ENCODE measurements around the gene RBP3.
A peak's percentile ranks its signal among the peaks of the same experiment; 100 is the strongest.

Gene RBP3

DNA sequence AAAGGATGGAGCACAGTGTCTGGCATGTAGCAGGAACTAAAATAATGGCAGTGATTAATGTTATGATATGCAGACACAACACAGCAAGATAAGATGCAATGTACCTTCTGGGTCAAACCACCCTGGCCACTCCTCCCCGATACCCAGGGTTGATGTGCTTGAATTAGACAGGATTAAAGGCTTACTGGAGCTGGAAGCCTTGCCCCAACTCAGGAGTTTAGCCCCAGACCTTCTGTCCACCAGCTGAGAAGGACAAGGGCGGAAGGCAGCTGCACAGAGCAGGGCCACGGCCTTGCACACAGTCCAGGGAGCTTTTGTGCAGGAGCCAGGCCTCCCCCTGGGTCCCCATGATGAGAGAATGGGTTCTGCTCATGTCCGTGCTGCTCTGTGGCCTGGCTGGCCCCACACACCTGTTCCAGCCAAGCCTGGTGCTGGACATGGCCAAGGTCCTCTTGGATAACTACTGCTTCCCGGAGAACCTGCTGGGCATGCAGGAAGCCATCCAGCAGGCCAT, at the start of gene RBP3:
RBP3 (plus strand) TSS at position 226 of the 514 bp plus-strand sequence; CDS start at position 348, 122 bp downstream.
- DNase-seq (ENCODE audit: low read depth): no peak

DNA sequence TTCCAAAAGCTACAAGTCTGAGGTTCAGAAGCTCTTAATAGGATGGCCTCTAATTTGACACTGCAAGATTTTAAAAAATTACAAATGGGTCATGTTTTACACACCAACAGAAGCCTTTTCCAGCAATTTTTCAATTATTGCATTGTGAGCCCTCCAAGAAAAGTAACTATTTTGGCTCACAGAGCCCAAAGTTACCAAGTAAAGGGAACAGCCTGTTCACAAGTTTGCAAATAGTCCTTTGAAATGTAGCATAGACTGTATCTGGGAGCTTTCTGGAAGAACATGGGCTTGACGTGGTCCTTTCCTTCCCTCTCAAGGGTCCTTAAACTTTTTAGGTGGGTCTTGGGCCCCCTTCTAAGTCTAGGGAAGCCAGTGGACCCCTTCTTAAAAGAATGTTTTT, 49.4 kb upstream of the RBP3 start:
- no peak for DNase-seq (ENCODE audit: low read depth)

DNA sequence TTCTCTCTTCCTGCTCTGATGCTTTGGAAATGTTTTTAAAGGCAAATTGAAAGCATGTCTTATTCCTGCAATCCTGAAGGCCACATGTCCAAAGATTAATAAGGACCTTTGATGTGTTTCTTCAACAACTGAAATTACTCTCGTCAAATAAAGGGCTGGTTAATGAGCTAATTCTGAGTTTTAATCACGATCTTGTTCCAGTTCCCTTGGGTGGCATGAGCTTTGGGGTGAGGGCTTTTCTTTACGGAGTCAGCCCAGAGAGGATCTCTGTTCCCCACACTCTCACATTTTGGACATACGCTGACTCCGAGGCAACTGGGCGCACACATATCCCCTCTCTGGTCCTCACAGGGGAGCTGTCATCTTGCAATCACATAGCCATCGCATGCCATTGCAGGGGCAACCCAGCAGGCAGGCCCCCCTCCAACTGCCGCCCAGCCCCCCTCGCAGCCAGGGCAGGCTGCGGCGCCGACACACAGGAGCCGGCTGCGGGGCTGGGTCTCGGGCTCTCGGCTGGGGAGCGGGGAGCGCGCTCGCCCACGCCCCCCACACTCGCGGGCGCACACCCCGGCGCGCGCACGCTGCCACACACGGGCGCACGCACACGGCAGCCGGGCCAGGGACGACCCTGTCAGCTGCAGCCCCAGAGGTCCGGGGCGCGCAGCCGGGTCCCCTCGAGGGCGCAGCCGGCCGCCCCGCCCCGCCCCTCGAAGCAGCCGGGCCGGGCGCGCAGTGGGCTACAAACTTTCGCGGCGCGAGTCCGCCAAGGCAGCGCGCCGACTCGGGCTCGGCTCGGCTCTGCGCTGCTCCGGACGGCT, 48.3 kb upstream of the RBP3 start, which contains the start of gene GDF10:
GDF10 (plus strand) TSS at position 587 of the 818 bp plus-strand sequence. CDS start 455 bp downstream, outside the sequence.
- DNase-seq (ENCODE audit: low read depth): no peak

DNA sequence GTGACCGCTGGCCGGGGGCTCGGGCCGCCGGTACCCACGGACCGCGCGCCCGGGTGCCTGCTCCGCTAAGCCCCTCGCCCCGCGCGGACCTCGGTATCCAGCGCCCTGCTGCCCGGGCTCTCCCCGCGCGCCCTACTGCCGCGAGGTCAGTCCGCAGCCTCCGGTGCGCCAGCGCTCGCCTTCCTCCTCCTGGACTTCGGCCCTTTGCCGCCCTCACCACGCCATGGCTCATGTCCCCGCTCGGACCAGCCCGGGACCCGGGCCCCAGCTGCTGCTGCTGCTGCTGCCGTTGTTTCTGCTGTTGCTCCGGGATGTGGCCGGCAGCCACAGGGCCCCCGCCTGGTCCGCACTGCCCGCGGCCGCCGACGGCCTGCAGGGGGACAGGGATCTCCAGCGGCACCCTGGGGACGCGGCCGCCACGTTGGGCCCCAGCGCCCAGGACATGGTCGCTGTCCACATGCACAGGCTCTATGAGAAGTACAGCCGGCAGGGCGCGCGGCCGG, 47.7 kb upstream of the RBP3 start:
- DNase-seq (ENCODE audit: low read depth): no peak

DNA sequence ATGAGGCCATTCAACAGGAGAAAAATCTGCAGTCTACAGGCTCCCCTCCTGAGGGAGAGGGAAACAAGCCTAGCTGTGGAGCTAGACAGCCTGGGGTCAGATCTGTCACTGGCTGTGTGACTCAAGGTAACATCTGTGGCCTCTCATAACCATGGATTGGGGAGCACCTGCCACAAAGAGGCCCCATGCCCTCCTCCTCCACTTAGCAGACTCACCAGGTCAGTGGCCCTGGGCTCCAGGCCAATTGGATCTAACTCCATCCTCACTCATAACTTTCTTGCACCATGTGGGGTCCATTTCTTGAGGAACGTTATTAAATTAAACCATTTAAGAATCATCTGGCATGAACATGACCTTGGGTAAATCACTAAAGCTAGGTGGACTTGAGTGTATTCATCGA, 46.3 kb upstream of the RBP3 start:
- no peak for DNase-seq (ENCODE audit: low read depth)

DNA sequence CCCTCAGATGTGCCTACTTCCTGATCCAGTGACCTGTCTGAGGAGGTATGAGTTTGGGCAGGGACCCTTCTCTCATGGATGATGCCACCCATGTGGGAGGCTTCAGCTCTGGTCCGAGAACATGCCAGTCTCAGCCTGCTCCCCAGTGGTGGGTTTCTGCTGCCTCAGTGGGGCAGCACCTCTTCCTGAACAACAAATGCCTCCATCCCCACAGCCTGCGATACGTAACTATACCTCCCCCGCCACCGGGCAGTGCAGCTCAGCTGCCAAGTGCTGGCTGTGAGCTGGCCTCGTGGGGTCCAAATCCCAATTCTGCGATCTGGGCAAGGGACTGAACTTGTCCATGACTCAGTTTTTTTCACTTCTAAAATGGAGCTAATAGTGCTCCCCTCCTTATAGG, 45.1 kb upstream of the RBP3 start:
- DNase-seq (ENCODE audit: low read depth): no peak

DNA sequence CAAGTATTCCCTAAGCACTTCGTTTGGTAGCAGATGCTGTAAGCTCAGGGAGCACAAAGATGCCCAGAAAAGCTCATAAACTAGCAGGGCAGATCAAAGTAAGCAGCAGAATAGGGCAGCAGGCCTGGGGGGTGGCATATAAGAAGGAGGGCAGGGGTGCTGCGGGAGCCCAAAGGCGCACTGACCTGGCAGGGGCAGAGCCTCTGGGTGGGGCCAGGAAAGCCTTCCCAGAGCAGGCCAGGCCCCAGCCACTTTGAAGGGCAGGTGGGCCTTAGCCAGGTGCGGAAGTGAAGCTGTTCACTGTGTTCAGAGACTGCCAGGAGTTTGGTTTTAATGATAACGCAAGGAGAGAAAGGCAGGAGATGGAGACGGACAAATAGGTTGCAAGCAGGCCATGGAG, 44.3 kb upstream of the RBP3 start:
- no peak for DNase-seq (ENCODE audit: low read depth)

DNA sequence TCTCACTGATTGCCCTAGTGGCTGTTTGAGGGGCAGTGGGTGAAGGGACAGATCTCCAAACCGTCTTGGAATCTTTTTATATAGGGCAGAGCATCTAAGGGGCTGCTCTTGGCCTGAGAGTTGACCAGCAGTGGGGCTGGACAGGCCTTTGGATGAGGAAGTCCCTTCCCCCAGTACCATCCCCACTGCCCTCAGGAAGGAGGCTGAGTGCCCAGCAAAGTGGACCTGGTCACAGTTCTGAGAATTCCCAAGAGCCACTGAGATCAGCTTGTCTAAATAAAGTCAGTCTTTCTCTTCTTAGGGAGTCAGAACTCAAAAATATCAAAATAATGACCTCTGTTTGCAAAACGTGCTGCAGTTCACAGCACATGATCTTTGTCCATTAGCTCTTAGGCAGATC, 42.6 kb upstream of the RBP3 start:
- DNase-seq (ENCODE audit: low read depth): no peak

DNA sequence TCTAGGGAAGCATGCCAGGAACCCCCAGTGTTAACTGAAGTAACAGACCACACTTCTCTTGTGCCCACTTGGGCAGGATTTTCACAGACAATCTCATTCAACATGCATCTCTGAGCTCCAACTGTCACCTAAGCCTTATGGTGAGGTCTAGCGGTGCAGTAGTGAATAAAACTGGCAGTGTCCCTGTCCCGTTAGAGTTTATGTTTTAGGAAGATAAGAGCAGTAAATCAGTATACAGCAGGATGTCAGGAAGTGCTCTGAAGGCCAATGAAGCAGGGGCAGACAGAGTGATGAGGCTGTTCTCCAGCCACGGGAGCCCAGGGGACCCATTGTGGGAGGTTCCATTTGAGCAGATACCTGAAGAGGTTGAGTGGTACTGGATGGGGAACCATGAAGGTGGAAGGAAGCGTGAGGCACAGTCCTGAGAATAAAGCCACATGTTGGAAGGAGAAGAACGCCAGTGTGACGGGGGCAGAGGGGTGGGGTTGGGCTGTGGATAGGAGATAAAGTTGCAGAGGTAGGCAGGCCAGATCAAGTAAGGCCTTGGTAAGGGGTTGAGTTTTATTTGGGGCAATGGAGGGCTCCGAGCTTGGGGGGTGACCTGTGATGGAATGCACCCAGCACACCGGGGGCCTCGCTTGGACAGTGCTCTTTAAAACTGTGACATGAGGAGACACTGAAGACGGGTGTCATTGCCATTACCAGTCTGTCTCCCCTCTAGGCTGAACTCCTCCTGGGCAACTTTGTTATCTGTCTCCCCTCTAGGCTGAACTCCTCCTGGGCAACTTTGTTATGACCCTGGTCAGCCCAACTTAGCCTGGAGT, 41.6 kb upstream of the RBP3 start:
- DNase-seq (ENCODE audit: low read depth): no peak

DNA sequence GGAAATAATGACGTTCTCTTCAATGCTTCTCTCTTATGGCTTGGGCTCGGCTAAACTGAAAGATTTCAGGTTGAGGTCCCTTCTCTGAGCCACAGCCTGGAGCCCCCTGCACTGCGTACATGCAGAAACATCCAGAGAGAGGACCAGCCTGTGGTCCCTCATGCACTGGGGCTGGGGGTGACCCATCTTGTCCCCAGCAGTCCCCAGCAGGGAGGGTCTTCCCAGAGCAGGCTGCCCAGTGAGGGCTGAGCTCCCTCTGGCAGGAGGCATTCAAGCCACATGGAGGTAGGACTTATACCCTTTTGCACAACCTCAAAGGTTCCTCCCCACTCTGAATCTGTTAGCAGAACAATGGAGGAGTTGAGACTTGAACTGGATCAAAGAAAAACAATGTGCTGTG, 40.8 kb upstream of the RBP3 start:
- DNase-seq (ENCODE audit: low read depth): no peak

DNA sequence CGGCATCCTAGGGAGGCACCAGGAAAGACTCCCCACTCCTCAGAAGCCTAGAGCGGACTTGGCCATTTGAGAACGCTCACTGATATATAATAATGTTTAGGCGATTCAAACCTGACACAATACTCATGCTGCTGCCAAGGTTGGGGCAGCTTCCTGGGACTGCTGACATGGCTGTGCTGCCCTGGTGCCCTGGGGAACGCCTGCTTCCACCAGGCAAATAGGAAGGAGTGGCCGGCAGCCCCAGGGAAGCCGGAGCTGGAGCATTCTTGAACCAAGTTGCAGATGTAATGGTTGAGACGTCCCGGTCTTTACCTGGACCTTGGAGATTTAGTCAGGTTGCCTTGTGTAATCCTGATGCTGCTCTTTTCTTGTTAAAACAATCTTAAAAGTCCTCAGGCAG, 39.4 kb upstream of the RBP3 start:
- no peak for DNase-seq (ENCODE audit: low read depth)

DNA sequence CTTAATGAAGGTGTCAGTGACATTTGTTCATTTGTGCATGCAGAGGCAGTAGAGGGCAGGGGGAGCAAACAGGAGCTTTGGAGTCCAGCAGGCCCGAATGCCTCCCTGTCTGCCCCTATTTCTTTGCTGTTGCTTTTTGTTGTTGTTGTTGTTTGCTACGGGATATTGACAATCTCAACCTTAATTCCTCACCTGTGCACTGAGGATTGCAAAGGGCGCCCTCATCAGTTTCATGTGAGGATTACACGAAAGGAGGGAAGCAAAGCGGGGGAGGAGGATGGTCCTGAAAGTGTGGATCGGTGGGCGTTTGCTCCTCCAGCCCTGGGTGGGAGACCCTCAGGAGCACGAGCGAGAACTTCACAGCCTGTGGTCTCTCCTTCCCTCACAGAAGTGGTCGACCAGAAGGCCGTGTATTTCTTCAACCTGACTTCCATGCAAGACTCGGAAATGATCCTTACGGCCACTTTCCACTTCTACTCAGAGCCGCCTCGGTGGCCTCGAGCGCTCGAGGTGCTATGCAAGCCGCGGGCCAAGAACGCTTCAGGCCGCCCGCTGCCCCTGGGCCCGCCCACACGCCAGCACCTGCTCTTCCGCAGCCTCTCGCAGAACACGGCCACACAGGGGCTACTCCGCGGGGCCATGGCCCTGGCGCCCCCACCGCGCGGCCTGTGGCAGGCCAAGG, 38.6 kb upstream of the RBP3 start:
- peak; percentile 23 for DNase-seq (ENCODE audit: low read depth)

DNA sequence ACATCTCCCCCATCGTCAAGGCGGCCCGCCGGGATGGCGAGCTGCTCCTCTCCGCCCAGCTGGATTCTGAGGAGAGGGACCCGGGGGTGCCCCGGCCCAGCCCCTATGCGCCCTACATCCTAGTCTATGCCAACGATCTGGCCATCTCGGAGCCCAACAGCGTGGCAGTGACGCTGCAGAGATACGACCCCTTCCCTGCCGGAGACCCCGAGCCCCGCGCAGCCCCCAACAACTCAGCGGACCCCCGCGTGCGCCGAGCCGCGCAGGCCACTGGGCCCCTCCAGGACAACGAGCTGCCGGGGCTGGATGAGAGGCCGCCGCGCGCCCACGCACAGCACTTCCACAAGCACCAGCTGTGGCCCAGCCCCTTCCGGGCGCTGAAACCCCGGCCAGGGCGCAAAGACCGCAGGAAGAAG, 38.1 kb upstream of the RBP3 start:
- DNase-seq (ENCODE audit: low read depth): no peak

DNA sequence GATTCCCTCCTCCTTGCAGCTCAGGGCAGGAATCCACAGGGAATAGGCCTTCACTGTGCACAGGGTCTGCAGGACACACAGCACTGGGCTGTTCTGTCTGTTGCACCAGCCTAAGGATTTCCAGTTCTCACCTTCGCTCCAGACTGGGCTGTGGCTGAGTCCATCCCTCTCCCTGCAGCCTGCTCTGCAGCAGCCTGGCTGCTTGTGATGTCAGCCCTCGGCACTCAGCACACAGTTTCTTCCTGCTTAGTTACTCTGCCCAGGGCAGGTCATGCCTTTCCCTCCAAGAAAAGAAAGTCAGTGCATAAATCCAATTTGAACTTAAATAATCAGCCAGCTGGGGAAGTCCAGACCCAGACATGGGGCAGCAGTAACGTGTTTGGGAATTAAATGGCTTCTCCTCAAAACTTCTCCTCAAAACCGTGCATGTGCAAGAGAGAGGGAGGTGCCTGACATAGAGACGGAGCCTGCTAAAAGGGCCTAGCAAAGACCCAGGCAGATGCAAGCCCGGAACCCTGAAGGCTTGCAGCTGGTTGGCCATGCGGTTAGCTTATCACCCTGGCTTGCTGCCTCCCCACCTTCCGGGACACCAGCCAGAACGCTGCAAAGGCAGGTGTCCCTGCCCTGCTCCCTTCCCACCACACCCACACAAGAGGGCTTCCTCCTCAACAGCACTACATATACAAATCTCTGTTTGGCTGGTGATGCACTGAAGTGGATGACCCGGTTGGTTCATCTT, 36.8 kb upstream of the RBP3 start:
- DNase-seq (ENCODE audit: low read depth): no peak

DNA sequence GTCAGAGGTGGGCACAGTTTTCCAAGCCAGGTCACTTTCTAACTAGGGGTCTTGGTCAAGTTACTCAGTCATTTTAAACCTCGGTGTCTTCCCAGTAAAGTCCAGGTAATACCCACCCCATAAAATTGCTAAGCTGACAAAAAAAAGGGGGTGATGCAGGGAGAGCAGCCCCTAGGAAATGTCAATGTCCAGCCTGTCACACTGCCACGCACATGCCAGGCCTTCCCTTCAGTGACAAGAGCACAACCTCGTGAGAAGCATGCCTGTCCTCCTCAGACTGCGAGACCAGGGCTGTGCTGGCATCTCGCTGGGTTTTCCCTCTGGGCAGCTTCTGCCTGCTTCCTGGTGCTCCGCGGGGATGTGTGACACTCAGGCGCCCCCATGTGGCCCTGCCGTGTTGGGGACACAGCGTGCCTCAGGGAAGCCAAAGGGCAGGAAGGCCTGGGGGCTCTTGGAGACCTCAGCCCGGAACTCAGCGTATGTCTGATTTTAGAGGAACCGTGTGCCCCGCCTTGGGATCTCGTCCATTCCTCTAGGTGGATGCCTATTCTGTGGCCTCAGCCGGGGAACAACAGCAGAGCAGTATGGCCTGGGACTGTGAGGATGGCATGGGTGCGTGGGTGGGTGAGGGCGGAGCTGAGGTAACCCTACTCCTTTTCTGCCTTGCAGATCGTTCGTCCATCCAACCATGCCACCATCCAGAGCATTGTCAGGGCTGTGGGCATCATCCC, 36.1 kb upstream of the RBP3 start:
- peak; percentile 81 for DNase-seq (ENCODE audit: low read depth)

DNA sequence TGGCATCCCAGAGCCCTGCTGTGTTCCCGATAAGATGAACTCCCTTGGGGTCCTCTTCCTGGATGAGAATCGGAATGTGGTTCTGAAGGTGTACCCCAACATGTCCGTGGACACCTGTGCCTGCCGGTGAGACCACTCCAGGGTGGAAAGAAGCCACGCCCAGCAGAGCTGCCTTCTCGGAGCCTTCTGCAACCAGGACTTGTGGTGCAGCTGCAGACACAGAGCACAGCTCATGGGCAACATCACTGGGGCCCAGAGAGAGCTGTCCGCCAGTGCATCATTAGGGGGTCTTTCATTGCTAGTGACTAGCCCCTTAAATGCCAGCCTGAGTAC, 35.5 kb upstream of the RBP3 start:
- DNase-seq (ENCODE audit: low read depth): no peak

DNA sequence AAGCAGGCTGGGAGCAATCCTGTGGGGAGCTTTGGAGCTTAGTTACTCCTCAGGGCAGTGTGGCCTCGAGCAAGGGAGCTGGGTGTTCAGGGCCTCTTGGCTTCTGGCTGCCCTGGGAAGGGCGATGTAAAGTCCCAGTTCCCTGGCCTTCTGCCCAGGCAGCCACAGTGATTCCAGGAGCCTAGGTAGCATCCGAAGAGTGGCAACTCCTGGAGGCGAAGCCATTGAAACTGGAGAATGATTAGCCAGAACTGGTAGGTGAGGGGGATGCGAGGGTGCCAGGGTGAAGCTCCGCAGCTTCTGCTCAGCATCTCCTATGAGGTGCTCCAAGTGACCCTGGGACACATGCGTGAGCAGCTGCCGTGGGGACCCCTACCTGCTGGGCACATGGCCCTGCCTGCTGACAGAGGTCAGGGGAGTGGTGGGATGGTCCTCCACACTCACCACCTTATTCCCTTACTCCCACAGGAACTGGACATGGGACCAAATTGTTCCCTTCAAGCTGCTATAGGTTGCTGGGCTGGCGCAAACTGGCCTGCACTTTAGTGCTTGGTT, 33.7 kb upstream of the RBP3 start:
- DNase-seq (ENCODE audit: low read depth): no peak

DNA sequence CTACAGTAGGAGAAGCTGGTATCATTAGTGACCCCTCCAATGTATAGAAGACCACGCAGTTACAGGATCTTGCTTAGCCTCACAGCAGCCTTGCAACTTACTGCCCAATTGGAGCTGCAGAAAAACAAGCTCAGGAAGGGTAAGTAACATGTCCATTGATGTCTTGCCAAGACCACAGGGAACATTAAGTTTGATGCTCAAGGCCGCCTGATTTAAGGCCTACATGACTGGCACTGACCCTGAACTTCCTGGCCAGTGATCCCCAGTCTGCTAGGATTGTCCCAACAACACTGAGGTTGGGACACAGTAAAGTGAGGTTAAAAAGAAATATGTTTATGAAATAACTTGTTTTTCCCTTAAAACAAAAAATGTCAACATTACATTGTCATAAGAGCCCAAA, 32.7 kb upstream of the RBP3 start:
- no peak for DNase-seq (ENCODE audit: low read depth)

DNA sequence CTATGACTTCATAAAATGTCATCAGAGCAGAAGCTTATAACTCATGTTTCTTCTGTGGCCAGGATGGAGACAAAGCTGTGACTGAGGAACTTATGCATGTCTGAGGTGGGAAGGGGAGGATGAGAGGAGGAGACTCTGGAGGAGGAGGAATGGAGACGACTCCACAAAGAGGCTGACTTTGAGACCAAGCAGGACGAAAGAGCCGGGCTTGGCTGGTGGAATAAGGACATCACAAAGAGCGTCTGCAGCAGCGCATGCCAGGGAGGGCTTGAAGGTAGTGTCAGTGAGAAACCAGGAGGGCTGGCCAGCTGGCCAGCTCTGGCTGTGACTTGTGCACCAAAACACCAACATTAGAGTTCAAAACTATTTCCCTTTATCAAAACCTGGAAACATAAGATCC, 32.0 kb upstream of the RBP3 start:
- DNase-seq (ENCODE audit: low read depth): no peak

DNA sequence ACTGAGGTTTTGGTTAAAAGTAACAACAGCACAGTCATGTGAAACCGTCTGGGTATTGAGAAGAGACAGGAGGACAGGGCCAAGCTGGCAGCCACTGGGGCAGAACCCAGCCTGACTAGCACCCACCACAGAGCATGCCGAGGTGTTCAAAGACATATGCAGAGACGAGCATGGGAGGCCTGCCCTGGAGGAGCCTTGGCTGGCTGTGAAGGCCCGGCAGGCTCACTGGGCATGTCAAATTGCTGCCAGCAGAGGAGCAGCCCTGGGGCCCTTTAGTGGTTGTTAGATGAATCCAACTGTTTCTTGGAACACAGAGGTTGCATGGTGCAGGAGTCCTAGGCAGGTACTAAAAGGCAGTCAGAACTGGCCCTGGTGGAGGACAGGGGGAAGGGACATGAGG, 30.9 kb upstream of the RBP3 start:
- no peak for DNase-seq (ENCODE audit: low read depth)

DNA sequence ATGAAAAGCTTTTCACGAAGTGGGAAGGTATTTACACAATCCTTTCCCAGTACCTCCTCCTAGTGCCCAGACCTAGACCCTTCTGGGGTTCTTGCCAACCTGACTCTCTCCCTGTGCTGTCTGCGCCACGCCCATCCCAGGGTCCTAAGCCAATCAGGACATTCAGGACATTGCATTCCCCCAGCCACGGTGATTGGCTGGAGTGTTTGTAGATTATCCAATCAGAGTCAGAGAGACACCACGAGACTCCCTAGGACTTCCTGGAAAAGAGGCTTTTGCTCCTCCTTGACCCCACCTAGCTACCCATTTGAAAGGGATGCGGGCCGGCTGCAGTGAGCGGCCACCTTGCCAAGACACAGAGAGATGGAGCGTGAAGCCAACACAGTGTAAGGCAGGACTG, 29.5 kb upstream of the RBP3 start:
- DNase-seq (ENCODE audit: low read depth): peak; percentile 16
